ENCODE data around the gene TENM4. TPM values are rescaled to one million over a fixed set of nuclear protein-coding genes. Genes with fewer than 3 reads are reported as not detected.

TENM4 gene
- total RNA-seq, 2 experiments from 2014 or later = not detected

DNA sequence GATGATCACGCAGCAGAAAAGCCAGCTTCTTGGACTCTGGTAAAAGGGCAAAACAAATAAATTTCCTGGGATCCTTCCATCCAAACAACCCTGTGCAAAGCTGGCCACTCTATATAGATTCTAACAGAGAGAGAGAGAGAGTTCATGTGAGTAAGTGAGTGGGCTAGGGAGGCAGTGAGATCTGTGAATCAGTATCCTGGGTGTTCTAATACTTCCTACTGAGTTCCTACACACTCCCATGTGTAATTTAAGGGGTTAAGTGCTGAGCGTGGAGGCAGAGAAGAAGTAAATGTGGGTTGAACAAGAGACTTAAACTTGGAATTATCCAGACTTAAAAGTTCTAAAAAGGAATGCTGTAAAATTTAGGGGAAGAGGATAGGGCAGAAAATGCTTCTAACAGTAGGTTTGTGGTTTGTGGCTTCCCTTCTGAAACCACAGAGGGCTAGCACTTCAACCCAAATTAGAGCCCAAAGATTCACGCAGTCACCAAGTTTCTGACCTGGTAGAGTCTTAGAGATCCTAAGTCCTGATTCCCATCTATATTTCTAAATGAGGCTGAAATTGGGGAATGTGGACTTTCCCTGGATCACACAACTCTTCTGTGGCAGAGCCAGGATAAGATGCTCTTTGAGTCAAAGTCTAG, 413.9 kb downstream of the TENM4 start:
- Mint-ChIP-seq H3K36me3 (no peaks in the 10 kb centered on the region), H3K4me1 (peaks cover 4% of the 10 kb centered on the region), H3K27ac (no peak overlapping the region), H3K9me3 (no peaks in the 10 kb centered on the region), H3K27me3 (peaks cover 77% of the 10 kb centered on the region), H3K4me3 (no peak overlapping the region)
- no peak for DNase-seq

DNA sequence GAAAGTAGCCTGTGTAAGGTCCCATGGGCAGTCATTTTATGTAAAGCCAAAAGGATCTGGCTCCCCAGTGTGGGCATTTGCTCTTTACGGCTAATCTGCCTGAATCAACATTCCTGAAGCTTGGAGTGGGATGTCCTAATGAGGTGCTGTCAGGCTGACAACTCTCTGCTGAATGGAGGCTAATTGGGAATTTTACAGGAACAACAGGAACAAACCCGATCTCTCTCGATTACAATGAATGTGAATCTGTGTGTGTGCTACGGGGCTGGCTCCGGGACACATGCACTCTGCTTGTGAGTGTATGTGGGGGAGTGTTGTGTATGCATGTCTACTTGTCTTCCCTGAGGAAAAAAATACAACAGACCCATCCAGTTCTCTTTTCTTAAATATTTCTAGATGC, 415.2 kb downstream of the TENM4 start:
- peaks cover 72% of the 10 kb centered on the region for H3K27me3 Mint-ChIP-seq
- H3K4me1 Mint-ChIP-seq = peaks cover 4% of the 10 kb centered on the region
- H3K9me3 Mint-ChIP-seq = no peaks in the 10 kb centered on the region
- H3K27ac Mint-ChIP-seq = no peak overlapping the region
- DNase-seq = no peak
- no peak overlapping the region for H3K4me3 Mint-ChIP-seq
- H3K36me3 Mint-ChIP-seq = no peaks in the 10 kb centered on the region

- DNase-seq = no peak
- no peak overlapping the region for H3K27ac Mint-ChIP-seq
- no peaks in the 10 kb centered on the region for H3K36me3 Mint-ChIP-seq
- H3K9me3 Mint-ChIP-seq = no peaks in the 10 kb centered on the region
- H3K4me3 Mint-ChIP-seq = no peak overlapping the region
- peaks cover 4% of the 10 kb centered on the region for H3K4me1 Mint-ChIP-seq
- peaks cover 68% of the 10 kb centered on the region for H3K27me3 Mint-ChIP-seq
Measured at GRCh38 chr11:79025097-79025496, 415.7 kb downstream of the TENM4 start.

DNA sequence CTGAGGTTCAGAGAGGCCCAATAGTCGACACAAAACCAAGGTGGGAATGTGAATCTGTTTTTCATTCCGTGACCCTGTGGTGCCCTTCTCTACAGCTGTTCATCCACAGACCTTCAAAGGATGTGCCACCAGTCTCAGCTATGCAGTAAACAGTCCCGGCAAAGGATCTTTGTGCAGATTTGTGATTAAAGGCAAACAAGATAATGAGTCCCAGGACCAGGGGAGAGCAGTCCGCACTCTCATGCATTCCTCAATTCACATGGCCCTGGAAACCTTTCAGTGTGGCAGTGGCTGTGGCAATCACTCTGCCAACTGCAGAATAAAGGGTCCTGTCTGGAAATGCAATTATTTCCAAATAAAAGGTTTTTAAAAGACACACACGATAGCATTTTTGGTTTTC, 418.6 kb downstream of the TENM4 start:
- Mint-ChIP-seq H3K27ac (no peak overlapping the region), H3K9me3 (no peaks in the 10 kb centered on the region), H3K4me3 (no peak overlapping the region), H3K36me3 (no peaks in the 10 kb centered on the region), H3K27me3 (peaks cover 52% of the 10 kb centered on the region), H3K4me1 (peaks cover 4% of the 10 kb centered on the region)
- DNase-seq = no peak

- no peak for DNase-seq
- Mint-ChIP-seq H3K4me3 (no peak overlapping the region), H3K36me3 (no peaks in the 10 kb centered on the region), H3K27me3 (peaks cover 53% of the 10 kb centered on the region), H3K9me3 (no peaks in the 10 kb centered on the region), H3K4me1 (no peaks in the 10 kb centered on the region), H3K27ac (no peak overlapping the region)
Measured at GRCh38 chr11:79021601-79022000, 419.2 kb downstream of the TENM4 start.

DNA sequence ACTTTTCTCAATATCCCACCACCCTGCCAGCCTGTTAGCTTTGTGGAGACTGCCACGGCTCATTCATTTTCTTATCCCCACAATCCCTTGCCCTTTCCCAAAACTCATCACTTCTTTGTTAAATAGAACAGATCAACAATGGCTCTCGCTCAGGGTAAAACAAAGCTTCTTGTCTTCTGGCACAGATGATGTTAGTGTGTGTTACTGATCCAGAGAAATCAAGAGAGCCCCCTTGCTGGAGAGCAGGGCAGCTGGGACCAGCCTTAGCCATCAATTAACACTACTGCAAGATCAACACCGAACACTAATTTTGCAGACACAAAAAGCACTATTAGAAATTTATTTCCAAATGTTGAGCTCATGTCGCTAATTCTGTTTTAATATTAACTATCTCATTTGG, 420.9 kb downstream of the TENM4 start:
- no peak for DNase-seq
- H3K36me3 Mint-ChIP-seq = no peaks in the 10 kb centered on the region
- H3K4me1 Mint-ChIP-seq = no peaks in the 10 kb centered on the region
- peaks cover 47% of the 10 kb centered on the region for H3K27me3 Mint-ChIP-seq
- no peak overlapping the region for H3K27ac Mint-ChIP-seq
- no peak overlapping the region for H3K4me3 Mint-ChIP-seq
- no peaks in the 10 kb centered on the region for H3K9me3 Mint-ChIP-seq

- Mint-ChIP-seq H3K4me1 (no peaks in the 10 kb centered on the region), H3K9me3 (no peaks in the 10 kb centered on the region), H3K36me3 (no peaks in the 10 kb centered on the region), H3K27me3 (peaks cover 40% of the 10 kb centered on the region), H3K27ac (no peak overlapping the region), H3K4me3 (no peak overlapping the region)
- no peak for DNase-seq
Measured at GRCh38 chr11:79019277-79019676, 421.6 kb downstream of the TENM4 start.

DNA sequence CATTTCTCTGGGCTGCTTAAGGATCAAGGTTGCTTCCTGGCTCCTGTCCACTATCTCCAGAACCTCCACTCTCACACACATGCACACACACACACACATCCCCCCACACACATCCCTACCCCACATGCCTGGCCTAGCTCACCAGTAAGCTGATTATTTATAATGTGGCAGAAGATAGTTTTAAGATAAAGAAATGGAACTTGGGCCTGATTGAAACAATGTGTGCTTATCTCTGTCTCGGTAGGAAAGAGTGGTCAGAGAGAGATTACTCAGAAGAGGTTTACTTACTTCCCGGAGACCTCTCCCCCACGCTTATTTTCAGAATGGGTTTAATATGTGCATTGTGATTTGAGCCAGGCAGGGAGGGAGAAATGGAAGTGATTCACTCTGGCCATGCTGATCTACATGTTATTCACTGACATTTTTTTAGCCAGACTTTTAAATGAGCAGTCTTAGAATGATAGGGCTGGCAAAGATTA, 422.4 kb downstream of the TENM4 start:
- no peak for DNase-seq
- H3K9me3 Mint-ChIP-seq = no peaks in the 10 kb centered on the region
- H3K4me1 Mint-ChIP-seq = no peaks in the 10 kb centered on the region
- H3K27me3 Mint-ChIP-seq = peaks cover 32% of the 10 kb centered on the region
- H3K27ac Mint-ChIP-seq = no peak overlapping the region
- H3K4me3 Mint-ChIP-seq = no peak overlapping the region
- H3K36me3 Mint-ChIP-seq = no peaks in the 10 kb centered on the region

GRCh38 chr11:79017811-79018210, 423.0 kb downstream of the TENM4 start:
- H3K4me1 Mint-ChIP-seq = no peaks in the 10 kb centered on the region
- no peak overlapping the region for H3K27ac Mint-ChIP-seq
- peaks cover 31% of the 10 kb centered on the region for H3K27me3 Mint-ChIP-seq
- no peak overlapping the region for H3K4me3 Mint-ChIP-seq
- no peaks in the 10 kb centered on the region for H3K9me3 Mint-ChIP-seq
- H3K36me3 Mint-ChIP-seq = no peaks in the 10 kb centered on the region
- no peak for DNase-seq

DNA sequence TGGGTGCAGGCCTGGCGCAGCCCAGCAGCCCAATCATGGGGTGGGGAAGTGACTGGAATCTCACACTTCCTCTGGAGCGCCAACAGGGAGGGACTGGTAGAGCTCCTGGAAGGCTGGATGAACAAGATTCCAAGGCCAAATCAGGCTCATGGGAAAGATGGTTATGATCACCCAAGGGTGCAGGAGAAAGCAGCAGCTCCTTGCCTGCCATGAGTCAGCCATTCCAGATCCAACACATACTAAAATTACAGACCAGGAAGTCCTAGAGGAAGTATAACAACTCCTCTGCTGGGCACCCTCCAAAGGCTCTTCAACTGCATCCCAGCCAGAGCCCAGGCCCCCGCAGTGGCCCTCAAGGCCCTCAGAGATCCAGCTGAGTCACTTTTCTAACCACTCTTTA, 427.3 kb downstream of the TENM4 start:
- H3K27me3 Mint-ChIP-seq = peaks cover 11% of the 10 kb centered on the region
- peaks cover 3% of the 10 kb centered on the region for H3K9me3 Mint-ChIP-seq
- H3K27ac Mint-ChIP-seq = no peak overlapping the region
- H3K4me1 Mint-ChIP-seq = no peaks in the 10 kb centered on the region
- H3K4me3 Mint-ChIP-seq = no peak overlapping the region
- DNase-seq = no peak
- no peaks in the 10 kb centered on the region for H3K36me3 Mint-ChIP-seq

DNA sequence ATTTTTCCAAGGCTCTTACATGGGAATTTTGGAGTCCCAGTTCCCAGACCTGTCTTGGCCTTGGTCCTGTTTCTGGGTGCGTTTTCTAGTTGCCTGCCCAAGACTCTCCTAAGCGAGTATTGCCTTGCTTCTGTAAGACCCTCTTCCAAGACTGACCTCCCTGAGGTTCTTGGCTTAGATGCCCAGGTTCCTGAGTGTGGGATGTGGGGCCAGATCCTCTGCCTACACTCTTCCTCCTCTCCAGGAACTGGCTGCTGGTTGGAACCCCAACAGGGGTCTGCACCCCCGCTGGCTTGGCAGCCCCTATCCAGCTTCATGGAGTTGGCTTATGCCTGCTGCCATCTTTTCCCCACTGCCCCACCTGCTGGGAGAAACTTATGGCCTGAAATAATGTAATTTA, 429.5 kb downstream of the TENM4 start:
- no peaks in the 10 kb centered on the region for H3K36me3 Mint-ChIP-seq
- peaks cover 3% of the 10 kb centered on the region for H3K9me3 Mint-ChIP-seq
- no peak overlapping the region for H3K27ac Mint-ChIP-seq
- DNase-seq = no peak
- H3K4me3 Mint-ChIP-seq = no peak overlapping the region
- no peaks in the 10 kb centered on the region for H3K4me1 Mint-ChIP-seq
- peaks cover 5% of the 10 kb centered on the region for H3K27me3 Mint-ChIP-seq

GRCh38 chr11:79007771-79008402, 432.9 kb downstream of the TENM4 start:
- no peak overlapping the region for H3K4me3 Mint-ChIP-seq
- no peaks in the 10 kb centered on the region for H3K27me3 Mint-ChIP-seq
- DNase-seq = no peak
- H3K9me3 Mint-ChIP-seq = peaks cover 9% of the 10 kb centered on the region
- no peak overlapping the region for H3K27ac Mint-ChIP-seq
- no peaks in the 10 kb centered on the region for H3K36me3 Mint-ChIP-seq
- H3K4me1 Mint-ChIP-seq = no peaks in the 10 kb centered on the region

- Mint-ChIP-seq H3K36me3 (no peaks in the 10 kb centered on the region), H3K27ac (no peak overlapping the region), H3K4me3 (no peak overlapping the region), H3K9me3 (peaks cover 11% of the 10 kb centered on the region), H3K27me3 (no peaks in the 10 kb centered on the region), H3K4me1 (no peaks in the 10 kb centered on the region)
- no peak for DNase-seq
Measured at GRCh38 chr11:79006854-79007253, 434.0 kb downstream of the TENM4 start.

DNA sequence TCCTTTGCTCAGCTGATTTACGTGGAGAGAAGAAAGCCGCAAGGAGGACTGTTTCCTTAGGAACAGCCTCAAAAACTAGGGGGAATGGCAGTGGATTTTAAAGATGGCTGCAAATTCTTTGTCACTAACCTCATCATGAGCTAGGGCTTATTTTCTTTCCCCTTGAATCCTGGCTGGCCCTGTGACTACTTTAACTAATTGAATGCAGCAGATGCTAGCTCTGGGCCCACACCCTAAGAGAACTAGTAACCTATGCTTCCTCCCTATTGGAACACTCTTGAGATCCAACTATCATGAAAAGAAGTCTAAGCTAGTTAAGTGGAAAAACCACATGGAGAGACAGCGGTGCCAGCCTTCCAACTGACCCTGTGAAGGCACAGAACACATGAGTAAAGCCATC, 444.8 kb downstream of the TENM4 start:
- H3K4me3 Mint-ChIP-seq = no peak overlapping the region
- no peak for DNase-seq
- peaks cover 17% of the 10 kb centered on the region for H3K9me3 Mint-ChIP-seq
- no peaks in the 10 kb centered on the region for H3K4me1 Mint-ChIP-seq
- peaks cover 23% of the 10 kb centered on the region for H3K27me3 Mint-ChIP-seq
- H3K27ac Mint-ChIP-seq = no peak overlapping the region
- peaks cover 4% of the 10 kb centered on the region for H3K36me3 Mint-ChIP-seq

DNA sequence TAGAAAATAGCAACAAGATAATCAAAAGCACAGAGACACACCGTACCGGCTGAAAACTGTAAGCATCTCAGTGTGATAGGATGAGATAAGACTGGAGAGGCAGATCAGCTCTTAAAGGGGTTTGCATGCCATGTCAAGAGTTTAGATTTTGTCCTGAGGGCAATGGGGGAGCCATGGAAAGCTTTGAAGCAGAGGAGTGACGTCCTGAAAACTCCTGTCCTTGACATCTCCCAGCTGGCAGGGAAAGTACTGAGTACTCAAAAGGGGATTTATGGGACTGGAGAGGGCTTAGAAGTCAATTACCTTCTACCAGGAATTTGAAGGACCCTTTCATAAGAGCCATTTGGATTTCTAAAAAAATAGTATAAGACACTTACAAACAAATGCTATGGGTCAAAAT, 445.7 kb downstream of the TENM4 start:
- H3K36me3 Mint-ChIP-seq = peaks cover 4% of the 10 kb centered on the region
- peaks cover 23% of the 10 kb centered on the region for H3K27me3 Mint-ChIP-seq
- no peak for DNase-seq
- H3K27ac Mint-ChIP-seq = no peak overlapping the region
- H3K4me1 Mint-ChIP-seq = no peaks in the 10 kb centered on the region
- H3K9me3 Mint-ChIP-seq = peaks cover 15% of the 10 kb centered on the region
- no peak overlapping the region for H3K4me3 Mint-ChIP-seq

- no peak overlapping the region for H3K4me3 Mint-ChIP-seq
- peaks cover 23% of the 10 kb centered on the region for H3K27me3 Mint-ChIP-seq
- DNase-seq = no peak
- H3K4me1 Mint-ChIP-seq = no peaks in the 10 kb centered on the region
- peaks cover 7% of the 10 kb centered on the region for H3K9me3 Mint-ChIP-seq
- no peak overlapping the region for H3K27ac Mint-ChIP-seq
- H3K36me3 Mint-ChIP-seq = peaks cover 3% of the 10 kb centered on the region
Measured at GRCh38 chr11:78993802-78994430, 446.9 kb downstream of the TENM4 start.

Data from activated naive CD8-positive, alpha-beta T cell treated with anti-CD3 and anti-CD28 coated beads for 36 hours (primary cell).